HG03378 (cell line): ENCODE data around the gene CPNE7.
"Not testable (repeated sequence)": the region's sequence is repeated elsewhere in the genome, so short reads cannot be mapped to it uniquely, and the experiment has no call there.

Experiments used
- ATAC-seq: cut with Tn5 transposase; IDR thresholded peaks from one replicate; pipeline ENCODE4 v1.9.1; 2021; ENCODE audit warnings: mild to moderate bottlenecking, moderate library complexity; ENCODE audit not compliant: unreplicated experiment

Gene CPNE7

GRCh38 chr16:89582614-89583196 lies 7.1 kb downstream of the CPNE7 start:
- ATAC-seq, result no peak

DNA sequence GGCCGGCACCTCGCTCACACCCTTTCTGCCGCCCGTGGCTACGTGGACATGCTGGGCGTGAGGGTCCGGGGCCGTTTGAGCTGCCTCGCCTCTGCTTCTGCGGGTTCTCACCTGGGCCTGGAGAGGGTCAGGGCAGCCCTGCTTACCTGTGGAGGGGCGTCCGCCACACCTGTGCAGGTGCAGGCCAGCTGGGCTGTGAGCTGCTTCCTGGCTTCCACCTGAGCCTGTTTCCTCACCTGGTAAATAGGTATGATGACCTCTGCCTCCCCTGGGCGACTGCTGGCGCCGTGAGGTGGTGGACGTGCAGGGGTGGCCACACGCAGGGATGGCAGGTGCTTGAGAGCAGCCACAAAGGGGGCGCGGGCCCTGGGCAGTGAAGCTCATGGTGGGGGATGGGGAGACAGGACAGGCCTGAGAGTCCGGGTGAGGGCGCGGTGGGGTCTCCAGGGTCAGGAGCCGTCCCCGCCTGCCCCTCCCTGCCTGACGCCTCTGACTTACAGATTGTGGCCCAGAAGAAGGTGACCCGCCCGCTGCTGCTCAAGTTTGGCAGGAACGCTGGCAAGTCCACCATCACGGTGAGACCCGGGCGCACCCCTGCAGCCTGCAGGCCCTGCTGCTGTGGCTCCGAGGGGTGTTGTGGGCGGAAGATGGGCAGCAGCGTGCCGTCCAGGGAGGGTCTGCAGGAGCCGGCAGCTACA lies 7.8 kb downstream of the CPNE7 start:
- no peak for ATAC-seq

DNA sequence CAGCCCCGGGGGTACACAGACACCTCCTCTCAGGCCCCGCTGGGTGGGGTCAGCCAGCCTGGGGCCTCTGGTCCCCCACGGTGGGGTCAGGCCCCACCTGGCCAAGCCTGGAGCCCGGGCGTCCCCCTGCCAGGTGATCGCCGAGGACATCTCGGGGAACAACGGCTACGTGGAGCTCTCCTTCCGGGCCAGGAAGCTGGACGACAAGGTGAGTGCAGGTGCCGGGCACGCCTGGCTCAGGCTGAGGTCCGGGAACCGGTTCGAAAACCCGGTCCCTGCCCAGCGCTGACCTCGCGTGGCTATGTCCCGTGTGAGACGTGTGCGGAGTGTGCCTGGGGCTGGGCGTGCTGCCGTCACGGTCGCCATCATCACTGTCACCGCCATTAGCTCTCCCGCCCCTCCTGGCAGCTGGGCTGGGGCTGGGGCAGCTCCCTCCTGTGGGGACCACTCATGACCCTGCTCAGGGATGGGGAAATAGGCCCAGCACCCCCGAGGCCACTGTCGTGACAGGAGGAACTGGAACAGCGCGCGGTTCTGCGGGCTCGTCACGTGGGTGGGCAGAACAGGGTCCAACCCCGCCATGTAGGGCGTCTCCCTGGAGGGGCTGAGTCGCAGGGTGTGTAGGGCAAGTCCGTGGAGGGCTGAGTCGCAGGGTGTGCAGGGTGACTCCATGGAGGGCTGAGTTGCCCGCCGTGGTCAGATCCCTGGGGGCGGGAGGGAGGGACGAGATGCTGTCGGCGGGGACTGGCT lies 8.5 kb downstream of the CPNE7 start:
- ATAC-seq, result no peak

- no peak for ATAC-seq
Measured at GRCh38 chr16:89584768-89585549, 9.4 kb downstream of the CPNE7 start.

GRCh38 chr16:89586218-89586617 lies 10.7 kb downstream of the CPNE7 start:
- ATAC-seq, result no peak

DNA sequence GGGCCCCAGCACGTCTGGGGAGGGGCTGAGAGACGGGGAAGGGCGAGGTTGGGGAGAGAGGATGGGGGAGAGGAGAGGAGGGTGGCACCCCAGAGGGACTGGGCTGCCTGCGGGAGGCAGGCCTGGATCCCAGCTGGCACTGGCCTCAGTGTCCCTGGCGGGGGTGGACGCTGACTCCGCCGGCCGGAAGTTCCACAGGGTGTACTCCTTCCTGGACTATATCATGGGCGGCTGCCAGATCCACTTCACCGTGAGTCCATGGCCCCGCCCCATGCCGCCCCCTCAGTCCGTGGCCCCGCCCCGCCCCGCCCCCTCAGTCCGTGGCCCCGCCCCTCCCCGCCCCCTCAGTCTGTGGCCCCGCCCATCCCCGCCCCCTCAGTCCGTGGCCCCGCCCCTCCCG lies 11.3 kb downstream of the CPNE7 start:
- no peak for ATAC-seq

DNA sequence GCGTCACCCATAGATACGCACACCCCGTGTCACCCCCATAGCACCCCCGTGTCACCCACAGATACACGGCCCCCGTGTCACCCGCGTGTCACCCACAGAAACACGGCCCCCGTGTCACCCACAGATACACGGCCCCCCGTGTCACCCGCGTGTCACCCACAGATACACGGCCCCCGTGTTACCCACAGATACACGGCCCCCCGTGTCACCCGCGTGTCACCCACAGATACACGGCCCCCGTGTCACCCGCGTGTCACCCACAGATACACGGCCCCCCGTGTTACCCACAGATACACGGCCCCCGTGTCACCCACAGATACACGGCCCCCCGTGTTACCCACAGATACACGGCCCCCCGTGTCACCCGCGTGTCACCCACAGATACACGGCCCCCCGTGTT lies 12.1 kb downstream of the CPNE7 start:
- ATAC-seq, result not testable (repeated sequence)

GRCh38 chr16:89588413-89589109 lies 13.0 kb downstream of the CPNE7 start:
- no peak for ATAC-seq

DNA sequence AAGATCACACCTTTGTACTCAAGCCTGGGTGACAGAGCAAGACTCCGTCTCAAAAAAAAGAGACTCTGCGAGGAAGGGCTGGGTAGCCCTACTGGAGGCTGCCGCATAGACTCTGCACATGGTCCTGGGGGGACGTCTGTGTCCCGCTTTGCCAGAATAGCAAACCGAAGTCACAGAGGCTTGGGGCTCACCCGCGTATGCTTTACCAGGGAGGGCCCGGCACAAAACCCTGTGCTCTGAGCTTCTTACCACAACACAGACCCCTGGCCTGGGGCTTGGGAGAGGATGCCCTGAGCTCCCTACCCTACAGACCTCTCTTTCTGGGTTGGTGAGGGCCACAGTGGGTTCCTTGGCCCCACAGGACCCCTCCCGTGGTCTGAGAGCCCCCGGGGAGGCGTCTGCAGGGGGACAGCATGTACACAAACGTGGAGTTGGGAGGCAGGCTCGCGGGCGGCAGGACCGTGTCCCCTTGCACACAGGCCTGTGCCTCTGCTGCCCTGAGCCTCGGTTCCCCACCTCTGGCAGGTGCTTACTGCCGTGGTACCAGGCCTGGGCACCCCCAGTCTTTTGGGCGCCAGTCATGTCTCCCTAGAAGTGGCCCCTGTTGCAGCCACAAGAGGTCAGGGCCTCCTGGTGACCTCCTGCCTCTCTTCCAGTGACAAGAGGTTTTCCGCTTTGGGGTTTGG lies 13.8 kb downstream of the CPNE7 start:
- ATAC-seq, result no peak

DNA sequence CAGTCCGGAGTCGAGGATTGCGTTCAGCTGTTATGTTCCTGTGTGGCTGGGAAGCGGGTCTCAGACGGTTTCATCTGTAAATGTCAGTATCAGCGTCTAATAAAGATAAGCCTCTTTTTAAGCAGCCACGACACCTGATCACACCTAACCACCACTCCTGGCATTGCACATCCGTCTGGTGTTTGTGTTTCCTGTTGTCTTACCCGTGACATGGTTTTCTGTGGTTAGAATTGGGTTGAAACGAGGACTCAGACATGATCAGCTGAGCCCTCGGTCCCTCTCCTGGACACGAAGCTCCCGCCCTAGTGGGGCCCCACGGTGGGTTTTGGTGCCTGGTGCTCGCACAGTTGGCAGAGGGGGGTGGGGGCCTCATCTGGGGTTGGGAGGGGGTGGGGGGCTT lies 18.3 kb downstream of the CPNE7 start:
- no peak for ATAC-seq

GRCh38 chr16:89595330-89596060 lies 19.9 kb downstream of the CPNE7 start:
- ATAC-seq, result no peak

- no peak for ATAC-seq
Measured at GRCh38 chr16:89596061-89596689, 20.6 kb downstream of the CPNE7 start.

GRCh38 chr16:89596957-89597649 lies 21.5 kb downstream of the CPNE7 start:
- no peak for ATAC-seq

- no peak for ATAC-seq
Measured at GRCh38 chr16:89598199-89598598, 22.6 kb downstream of the CPNE7 start.

- ATAC-seq, result no peak
Measured at GRCh38 chr16:89599451-89599858, 23.9 kb downstream of the CPNE7 start.

GRCh38 chr16:89599902-89600301 lies 24.3 kb downstream of the CPNE7 start:
- no peak for ATAC-seq

DNA sequence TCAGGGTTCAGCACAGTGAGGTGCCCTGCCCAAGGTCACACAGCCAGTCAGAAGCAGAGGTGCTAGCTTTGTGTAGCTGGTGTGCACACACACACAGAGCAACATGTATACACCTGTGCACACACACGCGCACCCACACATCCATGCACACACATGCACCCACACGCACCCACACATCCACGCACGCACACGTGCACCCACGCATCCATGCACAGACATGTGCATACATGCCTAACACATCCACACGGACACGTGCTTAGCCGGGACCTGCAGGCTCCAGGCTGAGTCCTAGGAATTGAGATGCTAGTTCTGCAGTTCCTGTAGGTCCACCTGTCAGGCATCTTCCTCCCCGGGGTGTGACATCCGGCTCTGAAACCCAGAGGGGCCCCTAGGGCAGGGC lies 24.9 kb downstream of the CPNE7 start:
- ATAC-seq, result no peak

- no peak for ATAC-seq
Measured at GRCh38 chr16:89600956-89601355, 25.4 kb downstream of the CPNE7 start.

GRCh38 chr16:89601906-89602272 lies 26.3 kb downstream of the CPNE7 start:
- ATAC-seq, result no peak
